Skeletal muscle satellite cell (primary cell): Measurements from ENCODE around the gene RABGGTA.

ENCODE experiments used
- H3K27me3 ChIP-seq: 2 replicates; pipeline ENCODE4 v1.7.0; 2013; ENCODE audit warnings: low read length; ENCODE audit not compliant: control insufficient read depth, insufficient read depth
- H3K36me3 ChIP-seq: 2 replicates; pipeline ENCODE4 v1.7.0; 2013; ENCODE audit warnings: mild to moderate bottlenecking, control low read depth, low read length; ENCODE audit not compliant: insufficient read depth
- H3K4me1 ChIP-seq: 2 replicates; pipeline ENCODE4 v1.7.0; 2013; ENCODE audit warnings: low read length; ENCODE audit not compliant: control insufficient read depth, insufficient read depth
- H3K4me2 ChIP-seq: 2 replicates; pipeline ENCODE4 v1.7.0; 2013; ENCODE audit warnings: mild to moderate bottlenecking, low read length
- H3K4me3 ChIP-seq: 2 replicates; pipeline ENCODE4 v1.7.0; 2013; ENCODE audit warnings: low read length
- H3K9ac ChIP-seq: 2 replicates; pipeline ENCODE4 v1.7.0; 2013; ENCODE audit warnings: mild to moderate bottlenecking, low read depth, low read length, moderate library complexity
- H3K9me3 ChIP-seq: replicated peaks from 2 replicates; pipeline ENCODE4 v1.7.0; 2013; ENCODE audit warnings: mild to moderate bottlenecking, control low read depth, low read length

The RABGGTA gene

DNA sequence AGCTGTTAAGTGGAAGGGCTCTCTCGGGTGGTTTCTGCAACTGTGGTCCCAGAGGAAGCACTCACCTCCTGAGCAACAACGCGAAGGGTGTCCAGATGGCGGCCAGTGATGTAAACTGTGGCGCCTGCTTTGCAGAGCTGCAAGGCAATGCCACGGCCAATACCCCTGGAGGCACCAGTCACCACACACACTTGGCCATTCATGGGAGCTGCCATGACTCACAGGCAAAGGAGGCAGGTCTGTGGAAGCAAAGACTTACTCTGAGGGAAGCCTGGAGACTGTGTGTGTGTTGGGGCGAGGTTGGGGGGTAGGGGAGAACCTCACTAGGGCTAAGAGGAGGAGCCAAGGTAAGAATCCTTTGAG, 27.5 kb upstream of the RABGGTA start:
- H3K9ac ChIP-seq: peak overlapping the region; percentile 91
- H3K4me3 ChIP-seq: peak overlapping the region; percentile 98
- H3K4me1 ChIP-seq: peaks cover 19% of the 10 kb centered on the region
- no peaks in the 10 kb centered on the region for H3K9me3 ChIP-seq
- H3K4me2 ChIP-seq: peak overlapping the region; percentile 99
- H3K27me3 ChIP-seq: no peaks in the 10 kb centered on the region
- H3K36me3 ChIP-seq: peaks cover 34% of the 10 kb centered on the region

- Histone ChIP-seq H3K9ac (no peak overlapping the region), H3K4me3 (no peak overlapping the region), H3K4me1 (peaks cover 19% of the 10 kb centered on the region), H3K9me3 (no peaks in the 10 kb centered on the region), H3K27me3 (no peaks in the 10 kb centered on the region), H3K36me3 (peaks cover 26% of the 10 kb centered on the region), H3K4me2 (no peak overlapping the region)
These were observed 26.0 kb upstream of the RABGGTA start for GRCh38 chr14:24297190-24297964.

DNA sequence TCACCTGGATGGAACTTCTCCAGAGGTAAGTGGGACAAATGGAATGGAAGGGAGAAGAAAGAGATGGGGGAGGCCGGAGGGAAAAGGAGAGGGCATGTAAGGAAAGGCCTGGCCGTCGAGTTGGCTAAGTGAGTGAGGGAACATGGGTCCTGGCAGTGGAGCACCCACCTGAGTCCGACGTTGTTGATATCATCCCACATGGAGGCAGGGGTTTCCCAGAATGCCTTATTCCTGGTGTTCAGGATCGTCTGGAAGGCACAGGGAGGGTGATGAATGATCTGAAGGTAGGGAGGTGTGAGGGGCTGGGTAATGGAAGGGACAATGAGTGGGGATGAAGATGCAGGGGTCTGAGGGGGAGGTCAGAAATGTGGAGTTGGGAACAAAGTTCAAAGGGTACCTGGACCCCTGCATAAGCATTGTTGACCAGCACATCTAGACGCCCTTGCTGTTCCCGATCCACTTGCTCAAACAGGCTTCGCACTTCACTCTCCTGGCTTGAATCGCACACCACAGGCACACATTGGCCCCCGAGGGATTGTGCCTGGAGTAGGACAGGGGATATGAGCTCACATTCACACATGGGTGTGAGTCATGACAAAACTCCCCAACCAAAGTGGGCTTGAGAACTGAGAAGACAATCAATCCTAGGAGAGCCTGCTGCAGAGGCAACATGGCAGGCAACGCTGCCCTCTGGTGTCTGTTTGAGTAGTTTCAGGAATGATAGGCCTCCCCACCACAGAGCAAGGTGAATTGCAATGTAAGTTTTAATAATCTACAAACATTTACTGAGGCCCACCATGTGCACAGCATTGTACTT, 25.2 kb upstream of the RABGGTA start:
- H3K27me3 ChIP-seq: no peaks in the 10 kb centered on the region
- H3K36me3 ChIP-seq: peaks cover 25% of the 10 kb centered on the region
- H3K4me3 ChIP-seq: no peak overlapping the region
- peak overlapping the region; percentile 38 for H3K4me2 ChIP-seq
- peaks cover 19% of the 10 kb centered on the region for H3K4me1 ChIP-seq
- peak overlapping the region; percentile 22 for H3K9ac ChIP-seq
- H3K9me3 ChIP-seq: no peaks in the 10 kb centered on the region

DNA sequence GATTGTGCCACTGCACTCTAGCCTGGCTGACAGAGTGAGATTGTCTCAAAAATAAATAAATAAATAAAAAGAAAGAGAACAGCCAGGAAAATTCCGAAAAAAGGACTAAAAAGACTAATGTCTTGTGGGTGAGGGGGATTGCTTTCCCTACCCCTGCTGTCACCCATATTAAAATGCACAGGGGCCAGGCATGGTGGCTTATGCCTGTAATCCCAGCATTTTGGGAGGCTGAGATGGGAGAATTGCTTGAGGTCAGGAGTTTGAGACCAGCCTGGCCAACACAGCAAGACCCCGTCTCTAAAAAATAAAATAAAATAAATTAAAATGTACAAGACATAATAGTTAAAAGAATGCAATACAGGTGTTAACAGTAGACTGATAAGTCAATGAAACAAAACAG, 22.1 kb upstream of the RABGGTA start:
- Histone ChIP-seq H3K9me3 (no peaks in the 10 kb centered on the region), H3K27me3 (no peaks in the 10 kb centered on the region), H3K4me2 (no peak overlapping the region), H3K4me1 (peaks cover 6% of the 10 kb centered on the region), H3K9ac (no peak overlapping the region), H3K36me3 (peaks cover 37% of the 10 kb centered on the region), H3K4me3 (no peak overlapping the region)

- Histone ChIP-seq H3K9ac (no peak overlapping the region), H3K36me3 (peaks cover 37% of the 10 kb centered on the region), H3K9me3 (no peaks in the 10 kb centered on the region), H3K4me2 (no peak overlapping the region), H3K27me3 (no peaks in the 10 kb centered on the region), H3K4me1 (peaks cover 5% of the 10 kb centered on the region), H3K4me3 (no peak overlapping the region)
These were observed 20.9 kb upstream of the RABGGTA start for GRCh38 chr14:24292118-24292807.

DNA sequence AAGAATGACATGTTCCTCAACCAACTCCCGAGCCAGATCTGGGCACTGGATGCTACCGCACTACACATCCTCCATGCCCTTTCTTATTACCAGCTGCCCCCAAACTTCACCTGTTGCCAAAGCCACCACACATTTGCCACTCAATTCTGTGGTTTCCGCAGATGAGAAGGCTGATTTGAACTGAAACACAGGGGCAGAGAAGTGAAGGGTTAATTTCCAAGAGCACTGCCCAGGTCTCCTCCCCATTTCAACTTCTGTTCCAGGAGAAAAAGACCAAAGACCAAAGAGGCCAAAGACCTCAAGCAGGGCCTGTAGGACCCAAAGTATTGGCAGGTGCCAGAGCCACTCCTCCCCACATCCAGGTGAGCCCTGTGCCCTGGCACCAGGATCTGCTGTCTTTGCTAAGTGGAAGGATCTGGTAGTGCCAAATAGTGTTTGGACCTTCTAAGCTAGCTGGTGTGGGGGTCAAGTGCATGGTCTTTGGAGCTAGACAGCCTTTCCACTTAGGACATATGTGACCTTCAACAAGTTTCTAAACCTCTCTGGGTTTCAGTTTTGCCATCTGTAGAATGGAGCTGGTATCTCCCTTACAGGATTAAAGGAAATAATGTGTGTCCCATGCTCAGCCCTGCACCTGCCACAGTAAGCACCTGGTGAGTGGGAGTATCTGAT, 20.2 kb upstream of the RABGGTA start:
- no peak overlapping the region for H3K9ac ChIP-seq
- H3K4me3 ChIP-seq: no peak overlapping the region
- peaks cover 3% of the 10 kb centered on the region for H3K4me1 ChIP-seq
- H3K27me3 ChIP-seq: no peaks in the 10 kb centered on the region
- H3K36me3 ChIP-seq: peaks cover 36% of the 10 kb centered on the region
- no peak overlapping the region for H3K4me2 ChIP-seq
- H3K9me3 ChIP-seq: no peaks in the 10 kb centered on the region

DNA sequence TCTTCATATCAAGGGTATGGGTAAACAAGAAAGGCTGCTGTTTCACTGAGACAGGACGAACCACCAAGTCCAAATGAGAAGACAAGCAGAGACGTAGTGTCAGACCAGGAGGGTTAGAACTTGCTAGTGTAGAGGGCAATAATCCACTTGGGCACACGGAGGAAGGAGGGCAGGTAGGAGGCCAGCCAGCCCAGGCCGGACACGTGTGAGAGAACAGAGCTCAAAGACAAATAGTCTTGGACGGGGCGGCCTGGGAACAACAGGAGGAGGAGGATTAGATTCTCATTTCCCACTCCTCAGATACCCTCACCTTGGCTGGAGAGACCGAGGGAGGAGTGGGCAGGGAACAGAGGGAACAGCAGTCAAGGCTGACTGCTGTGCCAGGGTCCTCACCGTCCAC, 19.3 kb upstream of the RABGGTA start:
- no peak overlapping the region for H3K4me3 ChIP-seq
- no peaks in the 10 kb centered on the region for H3K9me3 ChIP-seq
- no peaks in the 10 kb centered on the region for H3K4me1 ChIP-seq
- no peak overlapping the region for H3K4me2 ChIP-seq
- H3K27me3 ChIP-seq: no peaks in the 10 kb centered on the region
- H3K36me3 ChIP-seq: peaks cover 28% of the 10 kb centered on the region
- H3K9ac ChIP-seq: no peak overlapping the region

GRCh38 chr14:24289649-24290280, 18.4 kb upstream of the RABGGTA start:
- no peaks in the 10 kb centered on the region for H3K27me3 ChIP-seq
- H3K4me2 ChIP-seq: no peak overlapping the region
- H3K9ac ChIP-seq: no peak overlapping the region
- no peak overlapping the region for H3K4me3 ChIP-seq
- H3K9me3 ChIP-seq: no peaks in the 10 kb centered on the region
- H3K4me1 ChIP-seq: no peaks in the 10 kb centered on the region
- H3K36me3 ChIP-seq: peaks cover 25% of the 10 kb centered on the region

DNA sequence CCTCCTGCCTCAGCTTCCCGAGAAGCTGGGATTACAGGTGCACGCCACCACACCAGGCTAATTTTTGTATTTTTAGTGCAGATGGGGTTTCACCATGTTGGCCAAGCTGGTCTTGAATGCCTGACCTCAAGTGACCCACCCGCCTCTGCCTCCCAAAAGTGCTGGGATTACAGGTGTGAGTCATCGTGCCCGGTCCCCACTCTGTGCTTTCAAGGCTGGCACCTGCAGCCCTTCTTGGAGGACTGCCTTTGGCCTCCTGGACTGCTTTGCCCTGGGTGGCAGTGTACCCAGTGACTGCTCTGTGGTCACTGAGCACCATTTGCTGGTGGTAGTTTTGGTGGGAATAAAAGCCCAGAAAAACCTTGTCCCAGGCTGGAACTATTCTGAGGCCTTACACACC, 15.6 kb upstream of the RABGGTA start:
- H3K27me3 ChIP-seq: no peaks in the 10 kb centered on the region
- no peak overlapping the region for H3K9ac ChIP-seq
- no peaks in the 10 kb centered on the region for H3K9me3 ChIP-seq
- no peak overlapping the region for H3K4me2 ChIP-seq
- no peaks in the 10 kb centered on the region for H3K4me1 ChIP-seq
- peaks cover 18% of the 10 kb centered on the region for H3K36me3 ChIP-seq
- no peak overlapping the region for H3K4me3 ChIP-seq

- Histone ChIP-seq H3K27me3 (no peaks in the 10 kb centered on the region), H3K4me2 (no peak overlapping the region), H3K9ac (no peak overlapping the region), H3K4me3 (no peak overlapping the region), H3K36me3 (peaks cover 6% of the 10 kb centered on the region), H3K9me3 (no peaks in the 10 kb centered on the region), H3K4me1 (no peaks in the 10 kb centered on the region)
These were observed 14.0 kb upstream of the RABGGTA start for GRCh38 chr14:24285351-24285750.
